ENCODE results near the gene PRKD1.
"Not testable (repeated sequence)": the region's sequence is repeated elsewhere in the genome, so short reads cannot be mapped to it uniquely, and the experiment has no call there.

PRKD1 gene

GRCh38 chr14:29900609-29901350 is 26.9 kb downstream of the PRKD1 start:
- no peak for DNase-seq (ENCODE audit: low spot score)

GRCh38 chr14:29898470-29898869 is 29.2 kb downstream of the PRKD1 start:
- no peak for DNase-seq (ENCODE audit: low spot score)

GRCh38 chr14:29897181-29897580 is 30.5 kb downstream of the PRKD1 start:
- DNase-seq (ENCODE audit: low spot score), result no peak

- DNase-seq (ENCODE audit: low spot score), result peak; percentile 68
These were observed 31.3 kb downstream of the PRKD1 start for GRCh38 chr14:29896354-29896821.

GRCh38 chr14:29895591-29896083 is 32.0 kb downstream of the PRKD1 start:
- DNase-seq (ENCODE audit: low spot score), result no peak

GRCh38 chr14:29893989-29894388 is 33.7 kb downstream of the PRKD1 start:
- no peak for DNase-seq (ENCODE audit: low spot score)

- no peak for DNase-seq (ENCODE audit: low spot score)
These were observed 35.3 kb downstream of the PRKD1 start for GRCh38 chr14:29892327-29892726.

GRCh38 chr14:29885988-29886387 is 41.7 kb downstream of the PRKD1 start:
- no peak for DNase-seq (ENCODE audit: low spot score)

- no peak for DNase-seq (ENCODE audit: low spot score)
These were observed 59.6 kb downstream of the PRKD1 start for GRCh38 chr14:29868000-29868399.

- DNase-seq (ENCODE audit: low spot score), result no peak
These were observed 62.3 kb downstream of the PRKD1 start for GRCh38 chr14:29865299-29865698.

- DNase-seq (ENCODE audit: low spot score), result no peak
These were observed 65.7 kb downstream of the PRKD1 start for GRCh38 chr14:29861996-29862395.

- DNase-seq (ENCODE audit: low spot score), result no peak
These were observed 69.3 kb downstream of the PRKD1 start for GRCh38 chr14:29858299-29858698.

- DNase-seq (ENCODE audit: low spot score), result no peak
These were observed 70.1 kb downstream of the PRKD1 start for GRCh38 chr14:29857551-29857950.

GRCh38 chr14:29856516-29856915 is 71.1 kb downstream of the PRKD1 start:
- no peak for DNase-seq (ENCODE audit: low spot score)

GRCh38 chr14:29853691-29854090 is 74.0 kb downstream of the PRKD1 start:
- not testable (repeated sequence) for DNase-seq (ENCODE audit: low spot score)

GRCh38 chr14:29853272-29853671 is 74.4 kb downstream of the PRKD1 start:
- DNase-seq (ENCODE audit: low spot score), result no peak

- DNase-seq (ENCODE audit: low spot score), result no peak
These were observed 76.2 kb downstream of the PRKD1 start for GRCh38 chr14:29851397-29851796.

- no peak for DNase-seq (ENCODE audit: low spot score)
These were observed 80.6 kb downstream of the PRKD1 start for GRCh38 chr14:29847056-29847380.

GRCh38 chr14:29846339-29847055 is 81.2 kb downstream of the PRKD1 start:
- no peak for DNase-seq (ENCODE audit: low spot score)

GRCh38 chr14:29843981-29844380 is 83.7 kb downstream of the PRKD1 start:
- no peak for DNase-seq (ENCODE audit: low spot score)

- DNase-seq (ENCODE audit: low spot score), result no peak
These were observed 85.4 kb downstream of the PRKD1 start for GRCh38 chr14:29842228-29842627.

- DNase-seq (ENCODE audit: low spot score), result not testable (repeated sequence)
These were observed 87.2 kb downstream of the PRKD1 start for GRCh38 chr14:29840369-29840892.

GRCh38 chr14:29839691-29840090 is 88.0 kb downstream of the PRKD1 start:
- DNase-seq (ENCODE audit: low spot score), result not testable (repeated sequence)
